ENCODE measurements around the gene DNAJC22.
A peak's percentile ranks its signal among the peaks of the same experiment; 100 is the strongest.
"Not testable (repeated sequence)": the region's sequence is repeated elsewhere in the genome, so short reads cannot be mapped to it uniquely, and the experiment has no call there.

DNAJC22 gene

GRCh38 chr12:49375406-49375805, 28.7 kb downstream of the DNAJC22 start:
- DNase-seq = no peak

GRCh38 chr12:49377386-49377785, 30.7 kb downstream of the DNAJC22 start:
- DNase-seq = no peak

- DNase-seq = not testable (repeated sequence)
Observed at GRCh38 chr12:49380184-49380583, 33.5 kb downstream of the DNAJC22 start.

- peak; percentile 49 to 69 for DNase-seq
Observed at GRCh38 chr12:49388682-49389386, 42.1 kb downstream of the DNAJC22 start.

- DNase-seq = no peak
Observed at GRCh38 chr12:49389387-49389703, 42.7 kb downstream of the DNAJC22 start.

- DNase-seq = no peak
Observed at GRCh38 chr12:49397000-49397399, 50.3 kb downstream of the DNAJC22 start.

- DNase-seq = no peak
Observed at GRCh38 chr12:49400304-49400703, 53.6 kb downstream of the DNAJC22 start.

All from activated CD4-positive, alpha-beta T cell treated with anti-CD3 and anti-CD28 coated beads for 4 hours (primary cell).